ENCODE results near the gene FCMR.

- TF ChIP-seq CTCF (IDR thresholded peaks at IDR 0.05; ENCODE audit: low read length) (no peak), EZH2 (optimal IDR thresholded peaks at IDR 0.05; ENCODE audit: low read depth, low read length) (no peak)
These were observed 17.2 kb downstream of the FCMR start for GRCh38 chr1:206904423-206905142.
